HepG2 (cell line): ENCODE measurements around the gene DOCK11.

ENCODE experiments used
- ARID2 ChIP-seq: sonication (generic); formaldehyde crosslinking; IDR thresholded peaks from 2 replicates; pipeline ENCODE4 v1.8.1; 2022; ENCODE audit warnings: mild to moderate bottlenecking, missing genetic modification reagents, borderline replicate concordance
- GABPA ChIP-seq, 2 experiments: IDR thresholded peaks; 2 replicates each; pipeline ENCODE4 v1.6.1; 2011 to 2016; ENCODE audit warnings: low read depth in 2 of 2, low read length in 1 of 2, missing biosample characterization in 1 of 2, missing genetic modification characterization in 1 of 2
- IKZF1 ChIP-seq: fragments of 450-650 bp; IDR thresholded peaks from 2 replicates; pipeline ENCODE4 v1.7.1; 2016
- MYC ChIP-seq: sonication (generic); formaldehyde crosslinking; IDR thresholded peaks from 2 replicates; pipeline ENCODE4 v1.9.0; 2021; ENCODE audit warnings: missing genetic modification reagents, borderline replicate concordance
- NR2F2 ChIP-seq: IDR thresholded peaks from 2 replicates; pipeline ENCODE4 v1.6.1; 2012; ENCODE audit warnings: low read depth, inconsistent platforms, borderline replicate concordance
- PHF20 ChIP-seq: sonication (generic); formaldehyde crosslinking; IDR thresholded peaks from 2 replicates; pipeline ENCODE4 v1.5.0; 2020; ENCODE audit warnings: mild to moderate bottlenecking, missing genetic modification reagents
- POLR2A ChIP-seq, 2 experiments: IDR thresholded peaks; 2 replicates each; pipeline ENCODE4 v1.6.1; 2011; ENCODE audit warnings: low read depth in 2 of 2, low read length in 2 of 2, mild to moderate bottlenecking in 1 of 2, moderate library complexity in 1 of 2; ENCODE audit not compliant: insufficient read depth in 1 of 2
- ZNF30 ChIP-seq: sonication (generic); formaldehyde crosslinking; IDR thresholded peaks from 2 replicates; pipeline ENCODE4 v1.5.0; 2020; ENCODE audit warnings: mild to moderate bottlenecking, missing genetic modification reagents
- ZNF674 ChIP-seq: sonication (generic); formaldehyde crosslinking; IDR thresholded peaks from 2 replicates; pipeline ENCODE4 v1.5.0; 2020; ENCODE audit warnings: low read depth, mild to moderate bottlenecking, missing genetic modification reagents
- TF ChIP-seq, protein P1 (sequence below): IDR thresholded peaks from 2 replicates; pipeline ENCODE4 v1.6.1; 2012; ENCODE audit warnings: inconsistent platforms
- TF ChIP-seq, protein P2 (sequence below): sonication (generic); formaldehyde crosslinking; IDR thresholded peaks from 2 replicates; pipeline ENCODE4 v1.5.0; 2020; ENCODE audit warnings: mild to moderate bottlenecking, missing genetic modification reagents, moderate library complexity

DNA sequence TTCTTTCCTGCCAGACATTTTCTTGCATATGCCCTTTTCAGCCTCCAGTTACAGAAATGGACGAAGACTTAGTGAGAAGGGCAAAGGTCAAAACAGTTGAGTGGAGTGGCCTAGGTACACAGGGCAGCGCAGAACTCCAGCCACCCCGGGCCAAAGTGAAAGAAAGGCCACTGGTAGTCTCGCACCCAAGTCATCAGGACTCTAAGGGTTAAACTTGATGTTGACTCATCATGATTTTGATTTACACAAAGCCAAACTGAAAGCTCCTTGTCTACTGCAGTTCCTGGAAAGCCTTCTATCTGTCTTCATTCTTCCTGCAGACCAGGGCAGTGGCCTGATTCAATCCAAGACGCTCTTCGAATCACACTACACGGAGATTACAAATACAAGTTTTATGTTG, 229.2 kb downstream of the DOCK11 start:
- TF ChIP-seq GABPA (IDR thresholded peaks at IDR 0.05; ENCODE audit: low read depth, low read length) (no peak), GABPA (CRISPR knock-in tag; IDR thresholded peaks at IDR 0.05; ENCODE audit: low read depth) (no peak), NR2F2 (no peak), ZNF674 (CRISPR knock-in tag) (no peak), IKZF1 (no peak), PHF20 (no peak), ARID2 (CRISPR knock-in tag) (no peak), POLR2A (IDR thresholded peaks at IDR 0.05; ENCODE audit: insufficient read depth in 1 of 2, low read depth in 2 of 2, low read length in 2 of 2) (no peak), ZNF30 (no peak), MYC (no peak)
- TF ChIP-seq, protein P1, sequence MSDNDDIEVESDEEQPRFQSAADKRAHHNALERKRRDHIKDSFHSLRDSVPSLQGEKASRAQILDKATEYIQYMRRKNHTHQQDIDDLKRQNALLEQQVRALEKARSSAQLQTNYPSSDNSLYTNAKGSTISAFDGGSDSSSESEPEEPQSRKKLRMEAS, result no peak
- TF ChIP-seq, protein P2, sequence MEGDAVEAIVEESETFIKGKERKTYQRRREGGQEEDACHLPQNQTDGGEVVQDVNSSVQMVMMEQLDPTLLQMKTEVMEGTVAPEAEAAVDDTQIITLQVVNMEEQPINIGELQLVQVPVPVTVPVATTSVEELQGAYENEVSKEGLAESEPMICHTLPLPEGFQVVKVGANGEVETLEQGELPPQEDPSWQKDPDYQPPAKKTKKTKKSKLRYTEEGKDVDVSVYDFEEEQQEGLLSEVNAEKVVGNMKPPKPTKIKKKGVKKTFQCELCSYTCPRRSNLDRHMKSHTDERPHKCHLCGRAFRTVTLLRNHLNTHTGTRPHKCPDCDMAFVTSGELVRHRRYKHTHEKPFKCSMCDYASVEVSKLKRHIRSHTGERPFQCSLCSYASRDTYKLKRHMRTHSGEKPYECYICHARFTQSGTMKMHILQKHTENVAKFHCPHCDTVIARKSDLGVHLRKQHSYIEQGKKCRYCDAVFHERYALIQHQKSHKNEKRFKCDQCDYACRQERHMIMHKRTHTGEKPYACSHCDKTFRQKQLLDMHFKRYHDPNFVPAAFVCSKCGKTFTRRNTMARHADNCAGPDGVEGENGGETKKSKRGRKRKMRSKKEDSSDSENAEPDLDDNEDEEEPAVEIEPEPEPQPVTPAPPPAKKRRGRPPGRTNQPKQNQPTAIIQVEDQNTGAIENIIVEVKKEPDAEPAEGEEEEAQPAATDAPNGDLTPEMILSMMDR (CRISPR knock-in tag), result no peak
